HCT116 (cell line): ENCODE data around the gene GNRH2. TPM values are rescaled to one million over a fixed set of nuclear protein-coding genes. Genes with fewer than 3 reads are reported as not detected.

ENCODE experiments used
- ATAC-seq: fragments of 200-7000 bp; cut with Tn5 transposase; 2 replicates; pipeline ENCODE4 v1.9.1; 2020; ENCODE audit warnings: mild to moderate bottlenecking, moderate library complexity
- BruUV-seq: library from RNA; stranded (reverse); fragments of 400-500 nt; replicated peaks from 2 replicates; lab custom pipeline; 2021; lab: Mats Ljungman, UMichigan
- CTCF ChIA-PET: fragments of 300-600 bp; sonication (Branson Sonifier 250); formaldehyde crosslinking; loops from one replicate; lab custom pipeline; 2021; ENCODE audit warnings: antibody characterized with exemption; lab: Charles Lee
- POLR2A ChIA-PET: fragments of 300-600, 350-600 bp; sonication (Branson Sonifier 250); formaldehyde crosslinking; loops from one replicate; lab custom pipeline; 2021; ENCODE audit warnings: antibody characterized with exemption; lab: Charles Lee
- RAD21 ChIA-PET, 2 experiments: fragments of 300-600 bp; sonication (Branson Sonifier 250); formaldehyde crosslinking; loops; one replicate each; lab custom pipeline; 2023; ENCODE audit warnings: low total read pairs in 2 of 2; ENCODE audit not compliant: uncharacterized antibody in 2 of 2, unreplicated experiment in 2 of 2, low non-redundant PET in 1 of 2; lab: Charles Lee
- DNase-seq: peaks from one replicate; pipeline ENCODE4 v3.0.0-alpha.2; 2010; ENCODE audit warnings: low read depth, low spot score
- H2AFZ ChIP-seq: fragments of 200-600 bp; shearing (Covaris generic), sonication (generic); 2 replicates; pipeline ENCODE4 v1.6.1; 2017; ENCODE audit warnings: low read depth, mixed run types, mixed read lengths, antibody characterized with exemption, low read length; ENCODE audit not compliant: poor library complexity, severe bottlenecking
- H3K27ac ChIP-seq: 2 replicates; pipeline ENCODE4 v1.5.1; 2012; ENCODE audit warnings: low read depth, low read length
- H3K27me3 ChIP-seq: fragments of 200-600 bp; sonication (generic); 2 replicates; pipeline ENCODE4 v1.6.1; 2016; ENCODE audit warnings: mixed run types, low read length, mixed read lengths; ENCODE audit not compliant: insufficient read depth
- H3K36me3 ChIP-seq, 2 experiments: fragments of 200-500 bp in 1 of 2; fragments of 200-600 bp in 1 of 2; sonication (Bioruptor generic) in 1 of 2; sonication (generic) in 1 of 2; 2 replicates each; pipeline versions ENCODE4 v1.5.1 to v1.6.1; 2014 to 2016; ENCODE audit warnings: low read length in 2 of 2, inconsistent platforms in 1 of 2, mixed read lengths in 1 of 2, mixed run types in 1 of 2; ENCODE audit not compliant: insufficient read depth in 2 of 2, control insufficient read depth in 1 of 2
- H3K4me1 ChIP-seq, 2 experiments: fragments of 200-600 bp in 1 of 2; sonication (generic) in 1 of 2; 2 replicates each; pipeline versions ENCODE4 v1.5.1 to v1.6.1; 2012 to 2017; ENCODE audit warnings: low read length in 2 of 2, inconsistent platforms in 1 of 2, mild to moderate bottlenecking in 1 of 2, mixed read lengths in 1 of 2, mixed run types in 1 of 2, moderate library complexity in 1 of 2; ENCODE audit not compliant: insufficient read depth in 2 of 2, control insufficient read depth in 1 of 2
- H3K4me2 ChIP-seq: fragments of 200-600 bp; sonication (generic); 2 replicates; pipeline ENCODE4 v1.6.1; 2017; ENCODE audit warnings: mixed run types, low read length, mixed read lengths
- H3K4me3 ChIP-seq, 2 experiments: fragments of 200-600 bp in 1 of 2; sonication (generic) in 1 of 2; replicated peaks in 1 of 2; 2 replicates each; pipeline ENCODE4 v1.5.1; 2011 to 2016; ENCODE audit warnings: low read length in 2 of 2, control low read depth in 1 of 2, low read depth in 1 of 2, mild to moderate bottlenecking in 1 of 2, mixed read lengths in 1 of 2, mixed run types in 1 of 2
- H3K79me2 ChIP-seq: fragments of 200-600 bp; sonication (generic); 2 replicates; pipeline ENCODE4 v1.6.1; 2017; ENCODE audit warnings: mild to moderate bottlenecking, mixed run types, low read length, moderate library complexity, mixed read lengths; ENCODE audit not compliant: insufficient read depth
- H3K9ac ChIP-seq: fragments of 200-600 bp; sonication (generic); 2 replicates; pipeline ENCODE4 v1.6.1; 2016; ENCODE audit warnings: low read length, mixed read lengths
- H3K9me2 ChIP-seq: fragments of 200-600 bp; sonication (generic), shearing (Covaris generic); 2 replicates; pipeline ENCODE4 v1.6.1; 2017; ENCODE audit warnings: mixed run types, mild to moderate bottlenecking, moderate library complexity; ENCODE audit not compliant: insufficient read depth
- H3K9me3 ChIP-seq, 2 experiments: fragments of 200-500 bp in 1 of 2; fragments of 200-600 bp in 1 of 2; sonication (Bioruptor generic) in 1 of 2; sonication (generic) in 1 of 2; 2 replicates each; pipeline ENCODE4 v1.6.1; 2014 to 2017; ENCODE audit warnings: low read length in 2 of 2, mixed read lengths in 2 of 2, inconsistent platforms in 1 of 2, low read depth in 1 of 2, mild to moderate bottlenecking in 1 of 2, mixed run types in 1 of 2, moderate library complexity in 1 of 2; ENCODE audit not compliant: control insufficient read depth in 1 of 2, insufficient read depth in 1 of 2
- H4K20me1 ChIP-seq: fragments of 200-600 bp; sonication (generic), shearing (Covaris generic); 2 replicates; pipeline ENCODE4 v1.6.1; 2017; ENCODE audit warnings: mixed run types, mild to moderate bottlenecking, moderate library complexity; ENCODE audit not compliant: insufficient read depth
- ELF1 ChIP-seq: IDR thresholded peaks from 2 replicates; pipeline ENCODE4 v1.6.1; 2012; ENCODE audit warnings: low read depth, borderline replicate concordance
- EZH2phosphoT487 ChIP-seq: fragments of 200-600 bp; IDR thresholded peaks from 2 replicates; pipeline ENCODE4 v1.6.1; 2018; ENCODE audit warnings: antibody characterized with exemption, borderline replicate concordance
- JUND ChIP-seq: IDR thresholded peaks from 2 replicates; pipeline ENCODE4 v1.6.1; 2012
- SP1 ChIP-seq: IDR thresholded peaks from 2 replicates; pipeline ENCODE4 v1.6.1; 2012; ENCODE audit warnings: low read depth
- intact Hi-C: fragments of 100-400 bp; cut with micrococcal nuclease; formaldehyde crosslinking; loops from 2 replicates; pipeline ENCODE4 v1.10.0; 2022
- total RNA-seq: library from RNA; stranded (reverse); gene quantifications from one replicate; pipeline ENCODE4 v1.2.1, GENCODE V29; 2021; ENCODE audit not compliant: unreplicated experiment
- TF ChIP-seq, protein P1 (sequence below): IDR thresholded peaks from 2 replicates; pipeline ENCODE4 v1.6.1; 2011; ENCODE audit warnings: mild to moderate bottlenecking, low read length, moderate library complexity; ENCODE audit not compliant: insufficient replicate concordance; ENCODE audit errors: extremely low read depth
- TF ChIP-seq, protein P2 (sequence below): IDR thresholded peaks from 2 replicates; pipeline ENCODE4 v1.6.1; 2012; ENCODE audit warnings: low read depth

The GNRH2 gene
- total RNA-seq, 1 experiment from 2014 or later = 0.32 TPM

DNA sequence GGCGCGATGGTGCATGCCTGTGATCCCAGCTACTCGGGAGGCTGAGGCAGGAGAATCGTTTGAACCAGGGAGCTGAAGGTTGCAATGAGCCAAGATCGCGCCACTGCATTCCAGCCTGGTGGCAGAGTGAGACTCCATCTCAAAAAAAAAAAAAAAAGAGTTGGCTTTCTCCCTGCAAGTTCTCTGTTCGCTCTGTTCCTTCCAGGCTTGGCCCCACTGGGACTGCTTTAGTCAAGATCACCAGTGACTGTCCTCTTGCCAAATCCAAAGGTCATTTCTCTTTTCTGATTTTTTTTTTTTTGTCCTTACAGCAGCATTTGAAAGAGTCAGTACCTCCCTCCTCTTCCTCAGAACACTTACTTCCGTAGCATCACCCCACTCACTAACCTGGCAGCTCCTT is 10.8 kb upstream of the GNRH2 start:
- POLR2A ChIA-PET = no interaction called here
- no peaks in the 10 kb centered on the region for H3K79me2 ChIP-seq
- TF ChIP-seq, protein P1, sequence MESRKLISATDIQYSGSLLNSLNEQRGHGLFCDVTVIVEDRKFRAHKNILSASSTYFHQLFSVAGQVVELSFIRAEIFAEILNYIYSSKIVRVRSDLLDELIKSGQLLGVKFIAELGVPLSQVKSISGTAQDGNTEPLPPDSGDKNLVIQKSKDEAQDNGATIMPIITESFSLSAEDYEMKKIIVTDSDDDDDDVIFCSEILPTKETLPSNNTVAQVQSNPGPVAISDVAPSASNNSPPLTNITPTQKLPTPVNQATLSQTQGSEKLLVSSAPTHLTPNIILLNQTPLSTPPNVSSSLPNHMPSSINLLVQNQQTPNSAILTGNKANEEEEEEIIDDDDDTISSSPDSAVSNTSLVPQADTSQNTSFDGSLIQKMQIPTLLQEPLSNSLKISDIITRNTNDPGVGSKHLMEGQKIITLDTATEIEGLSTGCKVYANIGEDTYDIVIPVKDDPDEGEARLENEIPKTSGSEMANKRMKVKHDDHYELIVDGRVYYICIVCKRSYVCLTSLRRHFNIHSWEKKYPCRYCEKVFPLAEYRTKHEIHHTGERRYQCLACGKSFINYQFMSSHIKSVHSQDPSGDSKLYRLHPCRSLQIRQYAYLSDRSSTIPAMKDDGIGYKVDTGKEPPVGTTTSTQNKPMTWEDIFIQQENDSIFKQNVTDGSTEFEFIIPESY = no peak
- TF ChIP-seq ELF1 (no peak), SP1 (no peak), EZH2phosphoT487 (no peak)

DNA sequence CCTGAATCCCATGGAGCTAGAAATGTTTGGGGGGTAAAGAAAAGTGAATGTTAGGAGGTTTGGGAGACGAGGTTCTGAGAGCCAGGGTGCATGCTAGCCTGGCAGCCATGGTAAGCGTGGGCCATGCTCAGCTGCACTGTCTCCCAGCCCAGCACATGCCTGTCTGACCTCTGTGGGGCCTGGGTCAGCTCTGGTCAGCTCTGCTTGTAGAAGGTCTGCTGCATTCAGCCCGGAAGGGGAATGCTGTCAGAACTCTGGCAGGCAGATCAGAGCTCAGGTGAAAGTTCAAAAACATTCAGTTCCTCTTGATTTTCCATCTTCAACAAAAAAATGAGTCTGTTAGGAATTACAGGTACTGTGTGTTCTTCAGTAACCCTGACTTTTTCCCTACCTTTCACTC is 5.8 kb upstream of the GNRH2 start:
- RAD21 ChIA-PET = no interaction called here
- H3K36me3 ChIP-seq = peaks cover 3 to 11% of the 10 kb centered on the region in 2 experiments; a peak in 3 of 4 replicates
- no peak for DNase-seq
- H4K20me1 ChIP-seq = no peaks in the 10 kb centered on the region
- no peak for TF ChIP-seq JUND
- TF ChIP-seq, protein P2, sequence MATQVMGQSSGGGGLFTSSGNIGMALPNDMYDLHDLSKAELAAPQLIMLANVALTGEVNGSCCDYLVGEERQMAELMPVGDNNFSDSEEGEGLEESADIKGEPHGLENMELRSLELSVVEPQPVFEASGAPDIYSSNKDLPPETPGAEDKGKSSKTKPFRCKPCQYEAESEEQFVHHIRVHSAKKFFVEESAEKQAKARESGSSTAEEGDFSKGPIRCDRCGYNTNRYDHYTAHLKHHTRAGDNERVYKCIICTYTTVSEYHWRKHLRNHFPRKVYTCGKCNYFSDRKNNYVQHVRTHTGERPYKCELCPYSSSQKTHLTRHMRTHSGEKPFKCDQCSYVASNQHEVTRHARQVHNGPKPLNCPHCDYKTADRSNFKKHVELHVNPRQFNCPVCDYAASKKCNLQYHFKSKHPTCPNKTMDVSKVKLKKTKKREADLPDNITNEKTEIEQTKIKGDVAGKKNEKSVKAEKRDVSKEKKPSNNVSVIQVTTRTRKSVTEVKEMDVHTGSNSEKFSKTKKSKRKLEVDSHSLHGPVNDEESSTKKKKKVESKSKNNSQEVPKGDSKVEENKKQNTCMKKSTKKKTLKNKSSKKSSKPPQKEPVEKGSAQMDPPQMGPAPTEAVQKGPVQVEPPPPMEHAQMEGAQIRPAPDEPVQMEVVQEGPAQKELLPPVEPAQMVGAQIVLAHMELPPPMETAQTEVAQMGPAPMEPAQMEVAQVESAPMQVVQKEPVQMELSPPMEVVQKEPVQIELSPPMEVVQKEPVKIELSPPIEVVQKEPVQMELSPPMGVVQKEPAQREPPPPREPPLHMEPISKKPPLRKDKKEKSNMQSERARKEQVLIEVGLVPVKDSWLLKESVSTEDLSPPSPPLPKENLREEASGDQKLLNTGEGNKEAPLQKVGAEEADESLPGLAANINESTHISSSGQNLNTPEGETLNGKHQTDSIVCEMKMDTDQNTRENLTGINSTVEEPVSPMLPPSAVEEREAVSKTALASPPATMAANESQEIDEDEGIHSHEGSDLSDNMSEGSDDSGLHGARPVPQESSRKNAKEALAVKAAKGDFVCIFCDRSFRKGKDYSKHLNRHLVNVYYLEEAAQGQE = no peak
- no peaks in the 10 kb centered on the region for H3K27me3 ChIP-seq
- no peaks in the 10 kb centered on the region for H3K9me2 ChIP-seq
- H3K4me3 ChIP-seq = no peak overlapping the region
- no peaks in the 10 kb centered on the region for H3K79me2 ChIP-seq
- no peaks in the 10 kb centered on the region for H3K9me3 ChIP-seq
- no peak overlapping the region for H2AFZ ChIP-seq
- H3K9ac ChIP-seq = no peak overlapping the region
- CTCF ChIA-PET = no interaction called here
- POLR2A ChIA-PET = no interaction called here
- intact Hi-C loops = no loop called here
- no peak overlapping the region for H3K4me2 ChIP-seq
- H3K27ac ChIP-seq = no peak overlapping the region
- peaks cover 4 to 9% of the 10 kb centered on the region in 2 experiments; a peak in 2 of 4 replicates for H3K4me1 ChIP-seq
- BruUV-seq = no TSS peak
- ATAC-seq = no peak

More for the DNA sequence above, 10.8 kb upstream of the GNRH2 start:
- Histone ChIP-seq H3K9ac (no peak overlapping the region), H3K27ac (no peak overlapping the region), H3K27me3 (no peaks in the 10 kb centered on the region), H4K20me1 (no peaks in the 10 kb centered on the region), H3K9me3 (no peaks in the 10 kb centered on the region), H2AFZ (no peak overlapping the region), H3K4me1 (no peaks in the 10 kb centered on the region), H3K4me3 (no peak overlapping the region), H3K36me3 (peaks cover 5 to 10% of the 10 kb centered on the region in 2 experiments; a peak in 3 of 4 replicates), H3K4me2 (no peak overlapping the region), H3K9me2 (no peaks in the 10 kb centered on the region)
- no peak for ATAC-seq
- ChIA-PET CTCF (no interaction called here), RAD21 (no interaction called here)
- no peak for DNase-seq
- no TSS peak for BruUV-seq
- intact Hi-C loops = no loop called here
